ENCODE measurements around the gene TIMM13. TPM values are rescaled to one million over a fixed set of nuclear protein-coding genes. Genes with fewer than 3 reads are reported as not detected.
"Not testable (repeated sequence)": the region's sequence is repeated elsewhere in the genome, so short reads cannot be mapped to it uniquely, and the experiment has no call there.

The TIMM13 gene
- total RNA-seq, 1 donor from 2014 or later: 20.9 TPM

- Histone ChIP-seq H3K4me3 (no peak overlapping the region), H3K4me1 (no peaks in the 10 kb centered on the region), H3K36me3 (no peaks in the 10 kb centered on the region), H3K27ac (no peak overlapping the region), H3K27me3 (no peaks in the 10 kb centered on the region), H3K9me3 (no peaks in the 10 kb centered on the region)
- TF ChIP-seq POLR2A (IDR thresholded peaks at IDR 0.05) (no peak), CTCF (IDR thresholded peaks at IDR 0.05) (no peak), POLR2AphosphoS5 (IDR thresholded peaks at IDR 0.05; ENCODE audit: insufficient read depth in 1 of 2, low read depth in 1 of 2) (no peak)
- DNase-seq (ENCODE audit: extremely low spot score in 2 of 2): no peak
- intact Hi-C loops (cut with DNase I): no loop called here
Observed at GRCh38 chr19:2398735-2399305, 28.6 kb downstream of the TIMM13 start.

DNA sequence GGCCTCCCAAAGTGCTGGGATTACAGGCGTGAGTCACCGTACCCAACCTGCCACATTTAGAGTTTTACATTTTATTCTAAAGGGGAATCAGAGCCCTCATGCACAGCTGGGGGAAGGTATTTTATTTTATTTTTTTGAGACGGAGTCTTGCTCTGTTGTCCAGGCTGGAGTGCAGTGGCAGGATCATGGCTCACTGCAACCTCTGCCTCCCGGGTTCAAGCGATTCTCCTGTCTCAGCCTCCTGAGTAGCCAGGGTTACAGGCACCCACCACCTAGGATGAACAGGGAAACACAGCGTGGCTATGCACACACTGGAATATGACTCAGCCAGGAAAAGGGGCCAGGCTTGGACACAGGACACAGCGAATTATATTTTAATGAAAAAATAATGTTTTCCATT is 30.2 kb downstream of the TIMM13 start:
- H3K27me3 ChIP-seq; H3K27ac ChIP-seq; DNase-seq (ENCODE audit: extremely low spot score in 2 of 2); H3K9me3 ChIP-seq; H3K4me1 ChIP-seq; H3K4me3 ChIP-seq; H3K36me3 ChIP-seq; intact Hi-C loops (cut with DNase I): not testable (repeated sequence)

DNA sequence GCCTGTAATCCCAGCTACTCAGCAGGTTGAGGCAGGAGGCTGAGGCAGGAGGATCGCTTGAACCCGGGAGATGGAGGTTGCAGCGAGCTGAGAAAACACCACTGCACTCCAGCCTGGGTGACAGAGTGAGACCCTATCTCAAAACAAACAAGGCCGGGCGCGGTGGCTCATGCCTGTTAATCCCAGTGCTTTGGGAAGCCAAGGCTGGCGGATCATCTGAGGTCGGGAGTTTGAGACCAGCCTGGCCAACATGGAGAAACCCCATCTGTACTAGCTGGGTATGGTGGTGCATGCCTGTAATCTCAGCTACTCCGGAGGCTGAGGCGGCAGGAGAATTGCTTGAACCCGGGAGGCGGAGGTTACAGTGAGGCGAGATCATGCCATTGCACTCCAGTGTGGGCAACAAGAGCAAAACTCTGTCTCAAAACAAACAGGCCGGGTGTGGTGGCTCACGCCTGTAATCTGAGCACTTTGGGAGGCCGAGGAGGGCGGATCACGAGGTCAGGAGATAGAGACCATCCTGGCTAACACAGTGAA is 32.0 kb downstream of the TIMM13 start:
- H3K4me1 ChIP-seq; H3K27ac ChIP-seq; intact Hi-C loops (cut with DNase I); H3K9me3 ChIP-seq; H3K4me3 ChIP-seq; H3K27me3 ChIP-seq; DNase-seq (ENCODE audit: extremely low spot score in 2 of 2); H3K36me3 ChIP-seq: not testable (repeated sequence)

DNA sequence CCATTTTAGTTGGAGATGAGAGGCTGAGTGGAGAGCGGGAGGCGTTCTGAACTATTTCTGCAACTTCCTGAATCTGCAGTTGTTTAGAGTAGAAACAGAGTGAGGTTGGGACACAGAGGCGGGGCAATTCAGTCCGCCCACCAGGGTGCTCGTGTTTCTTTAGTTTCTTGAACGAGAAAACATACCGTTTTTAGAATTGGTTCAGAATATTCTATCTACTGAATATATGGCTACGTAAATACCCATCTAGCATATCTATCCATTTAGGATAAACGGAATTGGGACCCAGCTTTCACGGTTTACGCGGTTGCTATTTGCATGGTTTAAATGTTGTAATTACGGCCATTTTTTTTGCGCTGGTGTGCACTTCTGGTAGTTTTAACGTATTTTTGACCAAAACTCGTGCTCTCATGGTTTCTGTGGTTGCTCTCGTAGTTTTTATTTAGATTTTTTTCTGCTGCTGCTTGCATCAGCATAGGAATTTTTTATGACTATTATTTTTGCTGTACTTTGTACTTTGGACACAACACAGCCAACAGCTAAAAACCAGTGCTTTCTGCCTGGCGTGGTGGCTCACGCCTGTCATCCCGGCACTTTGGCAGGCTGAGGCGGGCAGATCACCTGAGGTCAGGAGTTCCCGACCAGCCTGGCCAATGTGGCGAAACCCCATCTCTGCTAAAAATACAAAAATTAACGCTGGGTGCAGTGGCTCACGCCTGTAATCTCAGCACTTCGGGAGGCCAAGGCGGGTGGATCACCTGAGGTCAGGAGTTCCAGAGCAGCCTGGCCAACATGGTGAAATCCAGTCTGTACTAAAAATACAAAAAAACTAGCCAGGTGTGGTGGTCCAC is 32.7 kb downstream of the TIMM13 start:
- DNase-seq (ENCODE audit: extremely low spot score in 2 of 2): no peak
- no peak for TF ChIP-seq POLR2AphosphoS5 (IDR thresholded peaks at IDR 0.05; ENCODE audit: insufficient read depth in 1 of 2, low read depth in 1 of 2)
- no peak for TF ChIP-seq CTCF (IDR thresholded peaks at IDR 0.05)
- TF ChIP-seq POLR2A (IDR thresholded peaks at IDR 0.05): no peak
- Histone ChIP-seq H3K4me1 (no peaks in the 10 kb centered on the region), H3K27me3 (no peaks in the 10 kb centered on the region), H3K9me3 (no peaks in the 10 kb centered on the region), H3K4me3 (no peak overlapping the region), H3K27ac (no peak overlapping the region), H3K36me3 (no peaks in the 10 kb centered on the region)
- intact Hi-C loops (cut with DNase I): loop anchor here (5.0 kb wide), 1 partner anchor 157 kb away; the partner anchor contains the start of genes PLEKHJ1 and SF3A2

- no peak overlapping the region for H3K4me3 ChIP-seq
- no peak for DNase-seq (ENCODE audit: extremely low spot score in 2 of 2)
- TF ChIP-seq POLR2AphosphoS5 (IDR thresholded peaks at IDR 0.05; ENCODE audit: insufficient read depth in 1 of 2, low read depth in 1 of 2) (no peak), CTCF (IDR thresholded peaks at IDR 0.05) (no peak), POLR2A (IDR thresholded peaks at IDR 0.05) (no peak)
- no peaks in the 10 kb centered on the region for H3K27me3 ChIP-seq
- no peak overlapping the region for H3K27ac ChIP-seq
- H3K36me3 ChIP-seq: no peaks in the 10 kb centered on the region
- no peaks in the 10 kb centered on the region for H3K4me1 ChIP-seq
- H3K9me3 ChIP-seq: no peaks in the 10 kb centered on the region
- intact Hi-C loops (cut with DNase I): loop anchor here (5.0 kb wide), 1 partner anchor 157 kb away; the partner anchor contains the start of genes PLEKHJ1 and SF3A2
Observed at GRCh38 chr19:2394054-2394441, 33.3 kb downstream of the TIMM13 start.

GRCh38 chr19:2392899-2393298 is 34.5 kb downstream of the TIMM13 start:
- H3K27me3 ChIP-seq; DNase-seq (ENCODE audit: extremely low spot score in 2 of 2); H3K9me3 ChIP-seq; H3K27ac ChIP-seq; H3K4me3 ChIP-seq; H3K36me3 ChIP-seq; H3K4me1 ChIP-seq: not testable (repeated sequence)
- intact Hi-C loops (cut with DNase I): loop anchor here (5.0 kb wide), 1 partner anchor 156 kb away; the partner anchor contains the start of genes PLEKHJ1 and SF3A2

Measured in vagina (tissue), 2 donors.